Hepatocyte (in vitro differentiated cells): ENCODE measurements around the gene OR2Y1.

Source experiments
- EZH2 ChIP-seq: fragments of 200-600 bp; sonication (generic); IDR thresholded peaks from 2 replicates; pipeline ENCODE4 v1.6.1; 2016; ENCODE audit warnings: antibody characterized with exemption, mild to moderate bottlenecking, borderline replicate concordance
- TF ChIP-seq, protein P1 (sequence below): fragments of 200-600 bp; sonication (generic); IDR thresholded peaks from 2 replicates; pipeline ENCODE4 v1.5.1; 2016; ENCODE audit warnings: antibody characterized with exemption, mild to moderate bottlenecking; ENCODE audit not compliant: poor library complexity

- TF ChIP-seq EZH2: no peak
- TF ChIP-seq, protein P1, sequence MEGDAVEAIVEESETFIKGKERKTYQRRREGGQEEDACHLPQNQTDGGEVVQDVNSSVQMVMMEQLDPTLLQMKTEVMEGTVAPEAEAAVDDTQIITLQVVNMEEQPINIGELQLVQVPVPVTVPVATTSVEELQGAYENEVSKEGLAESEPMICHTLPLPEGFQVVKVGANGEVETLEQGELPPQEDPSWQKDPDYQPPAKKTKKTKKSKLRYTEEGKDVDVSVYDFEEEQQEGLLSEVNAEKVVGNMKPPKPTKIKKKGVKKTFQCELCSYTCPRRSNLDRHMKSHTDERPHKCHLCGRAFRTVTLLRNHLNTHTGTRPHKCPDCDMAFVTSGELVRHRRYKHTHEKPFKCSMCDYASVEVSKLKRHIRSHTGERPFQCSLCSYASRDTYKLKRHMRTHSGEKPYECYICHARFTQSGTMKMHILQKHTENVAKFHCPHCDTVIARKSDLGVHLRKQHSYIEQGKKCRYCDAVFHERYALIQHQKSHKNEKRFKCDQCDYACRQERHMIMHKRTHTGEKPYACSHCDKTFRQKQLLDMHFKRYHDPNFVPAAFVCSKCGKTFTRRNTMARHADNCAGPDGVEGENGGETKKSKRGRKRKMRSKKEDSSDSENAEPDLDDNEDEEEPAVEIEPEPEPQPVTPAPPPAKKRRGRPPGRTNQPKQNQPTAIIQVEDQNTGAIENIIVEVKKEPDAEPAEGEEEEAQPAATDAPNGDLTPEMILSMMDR: no peak
Measured at GRCh38 chr5:180739271-180739670, 587 bp downstream of the OR2Y1 start.
